Adrenal gland (tissue), 12 donors: ENCODE results near the gene NTMT2. TPM values are rescaled to one million over a fixed set of nuclear protein-coding genes. Genes with fewer than 3 reads are reported as not detected.

Experiments used
- DNase-seq, 7 donors: peaks; one replicate each; pipeline ENCODE4 v3.0.0-alpha.2; 2019 to 2020
- H3K27ac ChIP-seq, 5 donors: fragments of 200-600 bp; sonication (generic) in 4 of 5; 1 replicate in 3 of 5; 2 replicates in 2 of 5; pipeline versions ENCODE4 v1.5.1 to v1.8.0; 2016 to 2020; ENCODE audit warnings: mild to moderate bottlenecking in 1 of 5
- H3K27me3 ChIP-seq: fragments of 200-600 bp; 2 replicates; pipeline ENCODE4 v1.8.0; 2021
- H3K36me3 ChIP-seq, 2 donors: fragments of 200-600 bp; replicated peaks in 1 of 2; 1 replicate in 1 of 2; 2 replicates in 1 of 2; pipeline versions ENCODE4 v1.5.1 to v1.8.0; 2018 to 2022
- H3K4me1 ChIP-seq, 2 donors: fragments of 200-600 bp; replicated peaks in 1 of 2; 1 replicate in 1 of 2; 2 replicates in 1 of 2; pipeline versions ENCODE4 v1.5.1 to v1.8.0; 2018 to 2021
- H3K4me3 ChIP-seq, 4 donors: fragments of 200-600 bp; sonication (generic) in 3 of 4; one replicate each; pipeline ENCODE4 v1.5.1; 2016 to 2018
- H3K9me3 ChIP-seq, 3 donors: fragments of 200-600 bp; sonication (generic) in 1 of 3; replicated peaks in 1 of 3; 1 replicate in 2 of 3; 2 replicates in 1 of 3; pipeline versions ENCODE4 v1.5.1 to v1.8.0; 2016 to 2021
- POLR2A ChIP-seq, 2 donors: fragments of 450-650 bp; IDR thresholded peaks; one replicate each; pipeline ENCODE4 v1.6.1; 2017; ENCODE audit warnings: antibody characterized with exemption in 2 of 2, mild to moderate bottlenecking in 2 of 2, moderate library complexity in 1 of 2
- WGBS, 4 donors: extraction: QIAGEN DNeasy Blood & Tissue Kit in 2 of 4; methylation state at CpG; one replicate each; pipeline versions ENCODE4 v1.1.5 to v1.1.7; 2013 to 2017; 5-methylcytosine and 5-hydroxymethylcytosine counted together
- intact Hi-C, 2 donors: fragments of 100-400 bp; cut with DNase I; formaldehyde crosslinking; loops; one replicate each; pipeline versions ENCODE4 v1.14.1 to v1.15.0; 2022 to 2023
- polyA plus RNA-seq, 3 donors: library from polyadenylated mRNA; stranded (reverse); fragments of 200-250 nt in 2 of 3; fragments of 350-450 nt in 1 of 3; fragmentation: Illumina TruSeq in 1 of 3; extraction: RNeasy Lipid Tissue Mini Kit (QIAGEN cat#74804) in 1 of 3; gene quantifications; one replicate each; pipeline ENCODE4 v1.2.3, GENCODE V29; 2013 to 2014
- total RNA-seq, 9 donors: library from RNA; depleted of rRNA in 4 of 9; stranded (reverse); fragments of >200 nt in 4 of 9; fragments of 120-200 nt in 1 of 9; fragmentation: NEBNext Ultra II Directional in 1 of 9; extraction: Animal tissue kit (Norgen Biotek cat#: 25700) in 1 of 9; gene quantifications; one replicate each; pipeline versions ENCODE4 v1.1.0 to v1.2.4, GENCODE V29; 2013 to 2023
- TF ChIP-seq, protein P1 (sequence below), 6 experiments: fragments of 450-650 bp in 4 of 6; fragments of 200-600 bp in 2 of 6; sonication (generic) in 1 of 6; IDR thresholded peaks; 1 replicate in 5 of 6; 2 replicates in 1 of 6; pipeline versions ENCODE4 v1.5.1 to v1.8.0; 2016 to 2021; ENCODE audit warnings: antibody characterized with exemption in 6 of 6, mild to moderate bottlenecking in 2 of 6, moderate library complexity in 1 of 6
- donor health status: healthy with polysubstance abuse.
- donor health status: Bipolar disorder and iron deficiency.
- donor health status: DM: yes; HTN: yes; CAD: no.
- donor health status: DM: no; HTN: no; CAD: no.
- donor health status: DM: no; HTN: no; CAD: no.
- donor health status: DM: yes; HTN: yes; CAD: no.

NTMT2 gene
- total and polyA plus RNA-seq, 12 donors = not detected

DNA sequence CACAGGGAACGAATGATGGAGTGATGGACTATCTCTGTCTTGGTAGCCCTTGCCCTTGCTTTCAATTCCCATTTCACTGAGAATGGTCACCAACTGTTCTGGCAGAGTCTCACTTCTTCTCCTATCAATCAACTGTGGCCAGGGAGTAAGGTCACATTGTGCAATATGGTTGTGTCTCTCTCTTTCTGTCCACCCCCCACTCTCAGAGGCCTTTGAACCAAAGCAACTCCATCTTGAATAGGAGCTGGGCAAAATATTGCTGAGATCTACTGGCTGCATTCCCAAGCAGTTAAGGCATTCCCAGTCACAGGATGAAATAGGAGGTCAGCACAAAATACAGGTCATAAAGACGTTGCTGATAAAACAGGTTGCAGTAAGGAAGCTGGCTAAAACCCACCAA lies 36.7 kb downstream of the NTMT2 start:
- Histone ChIP-seq H3K27ac (no peak overlapping the region), H3K36me3 (no peaks in the 10 kb centered on the region), H3K9me3 (no peaks in the 10 kb centered on the region), H3K4me3 (no peak overlapping the region), H3K4me1 (no peaks in the 10 kb centered on the region), H3K27me3 (no peaks in the 10 kb centered on the region)
- DNase-seq = no peak
- intact Hi-C loops = no loop called here
- WGBS, 4 donors = 41 to 66% (median 58%) methylated on average over 2 of the region's 2 CpGs
- TF ChIP-seq, protein P1, sequence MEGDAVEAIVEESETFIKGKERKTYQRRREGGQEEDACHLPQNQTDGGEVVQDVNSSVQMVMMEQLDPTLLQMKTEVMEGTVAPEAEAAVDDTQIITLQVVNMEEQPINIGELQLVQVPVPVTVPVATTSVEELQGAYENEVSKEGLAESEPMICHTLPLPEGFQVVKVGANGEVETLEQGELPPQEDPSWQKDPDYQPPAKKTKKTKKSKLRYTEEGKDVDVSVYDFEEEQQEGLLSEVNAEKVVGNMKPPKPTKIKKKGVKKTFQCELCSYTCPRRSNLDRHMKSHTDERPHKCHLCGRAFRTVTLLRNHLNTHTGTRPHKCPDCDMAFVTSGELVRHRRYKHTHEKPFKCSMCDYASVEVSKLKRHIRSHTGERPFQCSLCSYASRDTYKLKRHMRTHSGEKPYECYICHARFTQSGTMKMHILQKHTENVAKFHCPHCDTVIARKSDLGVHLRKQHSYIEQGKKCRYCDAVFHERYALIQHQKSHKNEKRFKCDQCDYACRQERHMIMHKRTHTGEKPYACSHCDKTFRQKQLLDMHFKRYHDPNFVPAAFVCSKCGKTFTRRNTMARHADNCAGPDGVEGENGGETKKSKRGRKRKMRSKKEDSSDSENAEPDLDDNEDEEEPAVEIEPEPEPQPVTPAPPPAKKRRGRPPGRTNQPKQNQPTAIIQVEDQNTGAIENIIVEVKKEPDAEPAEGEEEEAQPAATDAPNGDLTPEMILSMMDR (IDR thresholded peaks at IDR 0.05) = no peak
- TF ChIP-seq POLR2A (IDR thresholded peaks at IDR 0.05) = no peak

DNA sequence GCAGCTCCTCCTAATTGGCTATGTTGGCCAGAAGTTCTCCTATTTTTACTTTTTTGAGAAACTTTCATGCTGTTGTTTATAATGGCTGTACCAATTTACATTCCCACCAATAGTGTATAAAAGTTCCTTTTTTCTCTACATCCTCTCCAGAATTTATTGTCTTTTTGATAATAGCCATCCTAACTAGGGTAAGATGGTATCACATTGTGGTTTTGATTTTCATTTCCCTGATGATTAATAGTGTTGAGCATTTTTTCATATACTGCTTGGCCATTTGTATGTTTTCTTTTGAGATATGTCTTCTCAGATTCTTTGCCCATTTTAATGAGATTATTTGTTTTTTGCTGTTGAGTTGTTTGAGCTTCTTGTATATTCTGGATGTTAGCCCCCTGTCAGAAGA lies 46.8 kb downstream of the NTMT2 start:
- no peak for DNase-seq
- H3K27me3 ChIP-seq = no peaks in the 10 kb centered on the region
- intact Hi-C loops = no loop called here
- H3K4me3 ChIP-seq = no peak overlapping the region
- no peaks in the 10 kb centered on the region for H3K9me3 ChIP-seq
- no peaks in the 10 kb centered on the region for H3K36me3 ChIP-seq
- no peak for TF ChIP-seq POLR2A (IDR thresholded peaks at IDR 0.05)
- TF ChIP-seq, protein P1 (IDR thresholded peaks at IDR 0.05) = no peak
- H3K4me1 ChIP-seq = no peaks in the 10 kb centered on the region
- no peak overlapping the region for H3K27ac ChIP-seq

DNA sequence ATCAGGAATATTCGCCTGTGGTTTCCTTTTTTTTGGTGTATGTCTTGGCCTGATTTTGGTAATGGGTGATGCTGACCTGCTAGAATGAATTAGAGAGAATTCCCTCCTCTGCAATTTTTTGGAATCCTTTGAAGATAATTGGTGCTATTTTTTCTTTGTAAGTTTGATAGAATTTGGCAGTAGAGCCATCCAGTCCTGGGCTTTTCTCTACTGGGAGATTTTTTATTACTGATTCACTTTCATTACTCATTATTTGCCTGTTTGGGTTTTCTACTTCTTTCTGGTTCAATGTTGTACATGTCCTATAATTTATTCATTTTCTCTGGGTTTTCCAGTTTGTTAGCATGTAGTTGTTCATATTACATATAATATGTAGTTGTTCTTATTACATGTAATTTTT lies 48.7 kb downstream of the NTMT2 start:
- DNase-seq = no peak
- Histone ChIP-seq H3K36me3 (no peaks in the 10 kb centered on the region), H3K4me1 (no peaks in the 10 kb centered on the region), H3K4me3 (no peak overlapping the region), H3K27me3 (no peaks in the 10 kb centered on the region), H3K27ac (no peak overlapping the region), H3K9me3 (no peaks in the 10 kb centered on the region)
- WGBS, 4 donors = 68 to 75% (median 71%) methylated on average over 1 of the region's 1 CpG
- TF ChIP-seq, protein P1 (IDR thresholded peaks at IDR 0.05) = no peak
- no peak for TF ChIP-seq POLR2A (IDR thresholded peaks at IDR 0.05)
- intact Hi-C loops = no loop called here

DNA sequence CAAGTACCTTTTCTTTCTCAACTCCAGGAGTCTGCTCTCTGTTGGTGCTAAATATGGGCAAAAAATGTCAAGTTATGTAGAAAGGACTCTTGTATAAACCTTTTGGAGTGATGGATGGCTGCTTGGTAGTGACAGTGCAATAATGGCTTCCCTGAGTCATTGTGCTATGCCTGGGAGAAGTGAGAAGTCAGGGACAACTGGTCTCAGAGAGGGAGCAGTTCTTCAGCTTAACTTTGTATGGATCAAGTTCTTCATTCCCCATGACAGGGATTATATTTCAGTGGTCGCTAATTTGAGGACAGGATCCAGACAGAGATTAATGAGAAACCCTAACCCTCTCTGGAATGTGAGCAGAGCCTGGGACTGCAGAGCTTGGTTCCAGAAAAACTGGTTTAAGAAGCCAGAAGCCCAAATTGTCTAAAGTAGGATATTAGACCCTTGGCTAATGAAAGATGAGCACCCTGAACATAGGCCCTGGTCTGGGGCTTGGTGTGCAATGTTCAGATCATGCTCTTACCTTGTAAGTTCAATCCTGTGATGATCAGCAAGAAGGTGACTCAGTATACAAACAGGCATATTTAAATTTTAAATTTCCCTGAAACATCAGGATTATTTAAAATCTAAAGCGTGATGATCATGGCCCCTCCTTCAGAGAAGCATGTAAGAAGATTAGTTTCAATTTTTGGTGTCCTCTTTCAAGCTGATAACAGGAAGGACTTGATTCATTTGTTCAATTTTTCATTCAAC lies 50.9 kb downstream of the NTMT2 start:
- 66 to 79% (median 70%) methylated on average over 2 of the region's 2 CpGs for WGBS, 4 donors
- no peak overlapping the region for H3K4me3 ChIP-seq
- no peaks in the 10 kb centered on the region for H3K27me3 ChIP-seq
- peak in 1 of 7 donors; percentile 15 for DNase-seq
- H3K27ac ChIP-seq = no peak overlapping the region
- intact Hi-C loops = no loop called here
- no peaks in the 10 kb centered on the region for H3K36me3 ChIP-seq
- H3K9me3 ChIP-seq = no peaks in the 10 kb centered on the region
- no peak for TF ChIP-seq POLR2A (IDR thresholded peaks at IDR 0.05)
- TF ChIP-seq, protein P1 (IDR thresholded peaks at IDR 0.05) = no peak
- H3K4me1 ChIP-seq = peaks cover 9 to 18% of the 10 kb centered on the region in 2 donors
